Transverse colon (tissue), 4 donors: Measurements from ENCODE around the gene LGALS7. TPM values are rescaled to one million over a fixed set of nuclear protein-coding genes. Genes with fewer than 3 reads are reported as not detected.
"Not testable (repeated sequence)": the region's sequence is repeated elsewhere in the genome, so short reads cannot be mapped to it uniquely, and the experiment has no call there.

Experiments used
- DNase-seq: peaks from one replicate; pipeline ENCODE4 v3.0.0-alpha.2; 2019
- H3K27ac ChIP-seq, 4 donors: fragments of 200-600 bp; sonication (generic); 2 replicates each; pipeline ENCODE4 v1.5.1; 2016 to 2018; ENCODE audit warnings: inconsistent platforms in 4 of 4
- H3K27me3 ChIP-seq: fragments of 200-600 bp; sonication (generic); 2 replicates; pipeline ENCODE4 v1.5.1; 2017; ENCODE audit warnings: inconsistent platforms
- H3K36me3 ChIP-seq, 4 donors: fragments of 200-600 bp; sonication (generic); 2 replicates each; pipeline ENCODE4 v1.5.1; 2017 to 2019; ENCODE audit warnings: inconsistent platforms in 4 of 4
- H3K4me1 ChIP-seq, 4 donors: fragments of 200-600 bp; sonication (generic); 2 replicates each; pipeline ENCODE4 v1.5.1; 2017 to 2020; ENCODE audit warnings: inconsistent platforms in 4 of 4
- H3K4me3 ChIP-seq, 4 donors: fragments of 200-600 bp; sonication (generic); 1 replicate in 1 of 4; 2 replicates in 3 of 4; pipeline versions ENCODE4 v1.5.1 to v1.6.1; 2017 to 2019; ENCODE audit warnings: inconsistent platforms in 4 of 4
- H3K9me3 ChIP-seq, 2 donors: fragments of 200-600 bp; sonication (generic); 2 replicates each; pipeline ENCODE4 v1.5.1; 2017 to 2019; ENCODE audit warnings: inconsistent platforms in 2 of 2
- CTCF ChIP-seq, 5 experiments: fragments of 200-600 bp in 3 of 5; fragments of 450-650 bp in 2 of 5; sonication (generic) in 3 of 5; IDR thresholded peaks; 1 replicate in 2 of 5; 2 replicates in 3 of 5; pipeline ENCODE4 v1.5.1; 2016 to 2017; ENCODE audit warnings: antibody characterized with exemption in 5 of 5, inconsistent platforms in 3 of 5, mild to moderate bottlenecking in 2 of 5, moderate library complexity in 1 of 5
- EP300 ChIP-seq: sonication (generic); formaldehyde crosslinking; IDR thresholded peaks from one replicate; pipeline ENCODE4 v1.6.1; 2017; ENCODE audit warnings: antibody characterized with exemption, low read depth
- POLR2A ChIP-seq: fragments of 450-650 bp; IDR thresholded peaks from one replicate; pipeline ENCODE4 v1.6.1; 2016; ENCODE audit warnings: antibody characterized with exemption, mild to moderate bottlenecking, moderate library complexity
- POLR2AphosphoS5 ChIP-seq, 3 donors: sonication (generic); formaldehyde crosslinking; IDR thresholded peaks; one replicate each; pipeline ENCODE4 v1.6.1; 2016; ENCODE audit warnings: antibody characterized with exemption in 3 of 3
- WGBS, 2 donors: methylation state at CpG; one replicate each; pipeline ENCODE4 v1.1.5; 2018; ENCODE audit warnings: low coverage in 1 of 2; 5-methylcytosine and 5-hydroxymethylcytosine counted together
- in situ Hi-C, 4 donors: fragments of 200-750 bp; cut with MboI; loops; one replicate each; pipeline versions ENCODE4 v1.15.0 to v1.15.1; 2017; ENCODE audit warnings: low sequenced_read_pairs in 3 of 4, low pct_ligation_motif_present in 1 of 4, low pct_unique_long_range_greater_than_20kb in 1 of 4
- intact Hi-C: fragments of 100-400 bp; cut with DNase I; formaldehyde crosslinking; loops from one replicate; pipeline ENCODE4 v1.15.1; 2023; ENCODE audit warnings: low total_unique reads
- total RNA-seq, 4 donors: library from RNA; depleted of rRNA; stranded (reverse); fragments of >200 nt; gene quantifications; one replicate each; pipeline ENCODE4 v1.1.0, GENCODE V29; 2016

LGALS7 gene
- total RNA-seq, 4 donors from 2014 or later = not detected

- no peak overlapping the region for H3K27ac ChIP-seq
- H3K27me3 ChIP-seq = no peaks in the 10 kb centered on the region
- DNase-seq = no peak
- TF ChIP-seq POLR2A = no peak
- TF ChIP-seq CTCF (IDR thresholded peaks at IDR 0.05) = no peak
- TF ChIP-seq EP300 = no peak
- no peak for TF ChIP-seq POLR2AphosphoS5 (IDR thresholded peaks at IDR 0.05)
- no peak overlapping the region for H3K4me3 ChIP-seq
- H3K36me3 ChIP-seq = no peaks in the 10 kb centered on the region
- 83 to 85% methylated on average over 1 to 11 of the region's 11 CpGs for WGBS, 2 donors
- intact Hi-C loops (no loop called here), in situ Hi-C loops (no loop called here)
- H3K4me1 ChIP-seq = peaks cover 0 to 4% (median 0%) of the 10 kb centered on the region in 4 donors
- no peaks in the 10 kb centered on the region for H3K9me3 ChIP-seq
These were observed 13.4 kb upstream of the LGALS7 start for GRCh38 chr19:38786572-38787265.

- 92 to 94% methylated on average over 3 of the region's 3 CpGs for WGBS, 2 donors
- H3K27me3 ChIP-seq, in situ Hi-C loops: not testable (repeated sequence)
These were observed 12.7 kb upstream of the LGALS7 start for GRCh38 chr19:38786061-38786460.

GRCh38 chr19:38785187-38785699, 11.9 kb upstream of the LGALS7 start:
- Histone ChIP-seq H3K4me1 (peaks cover 0 to 4% (median 0%) of the 10 kb centered on the region in 4 donors), H3K9me3 (no peaks in the 10 kb centered on the region), H3K27ac (no peak overlapping the region), H3K36me3 (no peaks in the 10 kb centered on the region), H3K4me3 (no peak overlapping the region), H3K27me3 (peaks cover 5% of the 10 kb centered on the region)
- 98 to 100% methylated on average over 1 to 7 of the region's 7 CpGs for WGBS, 2 donors
- TF ChIP-seq POLR2A = no peak
- TF ChIP-seq POLR2AphosphoS5 (IDR thresholded peaks at IDR 0.05) = no peak
- no peak for TF ChIP-seq CTCF (IDR thresholded peaks at IDR 0.05)
- no peak for TF ChIP-seq EP300
- no peak for DNase-seq
- in situ Hi-C loops = no loop called here
- intact Hi-C loops = no loop called here

More at GRCh38 chr19:38786061-38786460, 12.7 kb upstream of the LGALS7 start:
- H3K9me3 ChIP-seq, H3K4me3 ChIP-seq, intact Hi-C loops, H3K36me3 ChIP-seq, H3K27ac ChIP-seq, H3K4me1 ChIP-seq, DNase-seq: not testable (repeated sequence)

- H3K36me3 ChIP-seq = no peaks in the 10 kb centered on the region
- H3K4me3 ChIP-seq = no peak overlapping the region
- 54 to 61% methylated on average over 3 of the region's 3 CpGs for WGBS, 2 donors
- no peak overlapping the region for H3K27ac ChIP-seq
- H3K9me3 ChIP-seq = no peaks in the 10 kb centered on the region
- intact Hi-C loops = no loop called here
- no peak for TF ChIP-seq POLR2A
- no peak for TF ChIP-seq EP300
- no peak for TF ChIP-seq CTCF (IDR thresholded peaks at IDR 0.05)
- no peak for TF ChIP-seq POLR2AphosphoS5 (IDR thresholded peaks at IDR 0.05)
- H3K4me1 ChIP-seq = peaks cover 0 to 4% (median 0%) of the 10 kb centered on the region in 4 donors
- in situ Hi-C loops = no loop called here
- peaks cover 8% of the 10 kb centered on the region for H3K27me3 ChIP-seq
- DNase-seq = no peak
These were observed 10.9 kb upstream of the LGALS7 start for GRCh38 chr19:38784224-38784623.

GRCh38 chr19:38782212-38782611, 8.9 kb upstream of the LGALS7 start:
- DNase-seq, H3K36me3 ChIP-seq, in situ Hi-C loops, H3K9me3 ChIP-seq, intact Hi-C loops, H3K27ac ChIP-seq, H3K4me1 ChIP-seq, H3K4me3 ChIP-seq, H3K27me3 ChIP-seq: not testable (repeated sequence)
- WGBS, 2 donors = 82 to 85% methylated on average over 8 to 13 of the region's 13 CpGs
